Astrocyte of the cerebellum (primary cell): ENCODE results near the gene C21orf91.

Experiments used
- DNase-seq: peaks from one replicate; pipeline ENCODE4 v3.0.0-alpha.2; 2011; ENCODE audit warnings: low read depth
- H3K4me3 ChIP-seq: 2 replicates; pipeline ENCODE4 v1.5.1; 2011; ENCODE audit warnings: mild to moderate bottlenecking, low read depth, low read length, moderate library complexity
- in situ Hi-C: cut with HindIII; loops from 2 replicates; pipeline ENCODE4 v1.10.0; 2017; ENCODE audit warnings: low sequenced_read_pairs
- TF ChIP-seq, protein P1 (sequence below): IDR thresholded peaks from 2 replicates; pipeline ENCODE4 v1.5.1; 2012; ENCODE audit warnings: low read length, low read depth, moderate library complexity, mild to moderate bottlenecking; ENCODE audit errors: missing control alignments

The C21orf91 gene

DNA sequence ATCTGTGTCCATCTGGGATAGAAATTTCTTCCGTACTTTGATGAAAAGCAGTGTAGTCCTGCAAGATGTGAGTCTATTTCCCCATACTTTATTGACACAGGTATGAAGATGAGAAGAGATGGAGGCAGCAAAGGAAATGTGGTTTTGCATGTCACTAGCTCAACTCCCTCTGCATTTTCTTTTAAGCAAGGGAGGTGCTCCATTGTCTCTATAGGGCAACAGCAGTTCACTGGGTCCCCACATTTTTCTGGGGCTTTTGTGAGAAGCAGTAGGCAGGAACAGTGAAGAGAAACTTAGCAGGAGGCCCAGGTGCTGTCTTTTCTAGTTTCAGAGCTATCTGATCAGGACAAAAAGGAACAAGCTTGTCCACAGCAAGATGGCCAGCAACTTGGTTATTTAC is 37.1 kb downstream of the C21orf91 start:
- no peak overlapping the region for H3K4me3 ChIP-seq
- in situ Hi-C loops = no loop called here
- DNase-seq = no peak
- TF ChIP-seq, protein P1, sequence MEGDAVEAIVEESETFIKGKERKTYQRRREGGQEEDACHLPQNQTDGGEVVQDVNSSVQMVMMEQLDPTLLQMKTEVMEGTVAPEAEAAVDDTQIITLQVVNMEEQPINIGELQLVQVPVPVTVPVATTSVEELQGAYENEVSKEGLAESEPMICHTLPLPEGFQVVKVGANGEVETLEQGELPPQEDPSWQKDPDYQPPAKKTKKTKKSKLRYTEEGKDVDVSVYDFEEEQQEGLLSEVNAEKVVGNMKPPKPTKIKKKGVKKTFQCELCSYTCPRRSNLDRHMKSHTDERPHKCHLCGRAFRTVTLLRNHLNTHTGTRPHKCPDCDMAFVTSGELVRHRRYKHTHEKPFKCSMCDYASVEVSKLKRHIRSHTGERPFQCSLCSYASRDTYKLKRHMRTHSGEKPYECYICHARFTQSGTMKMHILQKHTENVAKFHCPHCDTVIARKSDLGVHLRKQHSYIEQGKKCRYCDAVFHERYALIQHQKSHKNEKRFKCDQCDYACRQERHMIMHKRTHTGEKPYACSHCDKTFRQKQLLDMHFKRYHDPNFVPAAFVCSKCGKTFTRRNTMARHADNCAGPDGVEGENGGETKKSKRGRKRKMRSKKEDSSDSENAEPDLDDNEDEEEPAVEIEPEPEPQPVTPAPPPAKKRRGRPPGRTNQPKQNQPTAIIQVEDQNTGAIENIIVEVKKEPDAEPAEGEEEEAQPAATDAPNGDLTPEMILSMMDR = no peak

DNA sequence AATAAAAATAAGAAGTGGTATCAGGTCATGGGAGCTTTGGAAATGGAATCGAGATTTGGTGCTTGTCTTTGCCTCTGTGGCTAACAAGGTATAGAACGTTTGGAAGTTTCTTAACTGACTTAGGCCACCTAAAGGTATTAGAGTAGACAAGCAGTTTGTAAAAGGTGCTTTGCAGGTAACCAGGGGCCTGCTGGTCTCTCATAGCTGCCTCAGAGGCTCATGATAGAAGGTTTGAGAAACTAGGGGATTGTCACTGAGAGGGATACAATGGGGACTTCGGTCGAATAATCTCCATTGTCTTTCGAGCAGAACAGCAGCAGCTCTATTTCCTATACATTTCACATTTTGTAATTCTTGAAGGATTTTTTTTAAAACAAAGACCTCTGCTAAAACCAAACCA is 37.6 kb downstream of the C21orf91 start:
- H3K4me3 ChIP-seq = no peak overlapping the region
- in situ Hi-C loops = no loop called here
- TF ChIP-seq, protein P1 = no peak
- no peak for DNase-seq

- in situ Hi-C loops = no loop called here
- TF ChIP-seq, protein P1 = no peak
- H3K4me3 ChIP-seq = no peak overlapping the region
- DNase-seq = no peak
Observed at GRCh38 chr21:17780539-17780938, 38.6 kb downstream of the C21orf91 start.

GRCh38 chr21:17779980-17780379 is 39.2 kb downstream of the C21orf91 start:
- TF ChIP-seq, protein P1 = no peak
- H3K4me3 ChIP-seq = no peak overlapping the region
- no peak for DNase-seq
- in situ Hi-C loops = no loop called here

GRCh38 chr21:17779496-17779895 is 39.7 kb downstream of the C21orf91 start:
- TF ChIP-seq, protein P1 = no peak
- in situ Hi-C loops = no loop called here
- no peak overlapping the region for H3K4me3 ChIP-seq
- DNase-seq = no peak

GRCh38 chr21:17777072-17777765 is 41.9 kb downstream of the C21orf91 start:
- no peak overlapping the region for H3K4me3 ChIP-seq
- TF ChIP-seq, protein P1 = no peak
- in situ Hi-C loops = no loop called here
- no peak for DNase-seq
